Lower lobe of right lung (tissue), 2 donors: ENCODE measurements around the gene CELF2. TPM values are rescaled to one million over a fixed set of nuclear protein-coding genes. Genes with fewer than 3 reads are reported as not detected.

Experiments
- ATAC-seq, 2 donors: fragments of 200-7000 bp; cut with Tn5 transposase; one replicate each; pipeline ENCODE4 v1.9.1; 2020 to 2022; ENCODE audit warnings: mild to moderate bottlenecking in 2 of 2, moderate library complexity in 2 of 2
- DNase-seq: peaks from one replicate; pipeline ENCODE4 v3.0.0-alpha.2; 2020
- H3K27ac ChIP-seq: fragments of 200-600 bp; one replicate; pipeline ENCODE4 v1.8.0; 2022
- H3K27me3 ChIP-seq: fragments of 200-600 bp; one replicate; pipeline ENCODE4 v1.8.0; 2022; ENCODE audit warnings: low read depth
- H3K36me3 ChIP-seq: fragments of 200-600 bp; one replicate; pipeline ENCODE4 v1.8.0; 2022; ENCODE audit warnings: mild to moderate bottlenecking
- H3K4me1 ChIP-seq: fragments of 200-600 bp; one replicate; pipeline ENCODE4 v1.8.0; 2022
- H3K4me3 ChIP-seq: fragments of 200-600 bp; one replicate; pipeline ENCODE4 v1.8.0; 2022; ENCODE audit warnings: mild to moderate bottlenecking
- H3K9me3 ChIP-seq: fragments of 200-600 bp; one replicate; pipeline ENCODE4 v1.8.0; 2022
- CTCF ChIP-seq: fragments of 200-600 bp; IDR thresholded peaks from one replicate; pipeline ENCODE4 v1.8.0; 2022; ENCODE audit warnings: antibody characterized with exemption, mild to moderate bottlenecking
- intact Hi-C: fragments of 100-400 bp; cut with DNase I; formaldehyde crosslinking; loops from one replicate; pipeline ENCODE4 v1.11.0; 2022
- total RNA-seq: library from RNA; stranded (reverse); fragmentation: NEBNext Ultra II Directional; extraction: Animal tissue kit (Norgen Biotek cat#: 25700); gene quantifications from one replicate; pipeline ENCODE4 v1.2.1, GENCODE V29; 2021
- donor health status: DM: no; HTN: yes; CAD: no; lungs with severe emphysema.

CELF2 gene
- total RNA-seq, 1 donor from 2014 or later, result 106 TPM

DNA sequence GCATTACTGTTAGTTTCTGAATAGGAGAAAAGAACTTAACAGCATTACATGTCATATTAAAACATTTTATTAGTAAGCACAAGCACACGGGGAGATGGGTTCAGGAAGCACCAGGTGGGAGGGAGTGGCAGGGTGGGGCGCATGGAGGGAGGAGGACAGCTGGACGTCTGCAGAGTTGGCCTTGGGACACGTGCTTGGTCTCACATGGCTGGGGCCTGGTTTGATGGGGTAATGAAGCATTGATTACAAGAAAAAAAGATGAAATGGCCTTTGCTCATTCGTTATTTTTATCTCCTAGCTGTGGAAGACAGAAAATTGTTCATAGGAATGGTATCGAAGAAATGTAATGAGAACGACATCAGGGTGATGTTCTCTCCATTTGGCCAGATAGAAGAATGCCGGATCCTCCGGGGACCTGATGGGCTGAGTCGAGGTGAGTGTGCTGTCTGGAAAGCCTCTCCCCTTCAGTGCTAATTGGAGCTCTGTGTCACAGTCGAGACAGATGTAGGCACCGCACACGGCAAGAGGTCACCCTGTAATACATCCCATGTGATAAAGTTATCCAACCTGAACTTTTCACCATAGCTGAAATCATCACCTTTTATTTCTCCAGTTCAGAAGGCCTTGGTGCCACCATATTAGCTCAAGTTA lies 239.9 kb downstream of the CELF2 start:
- no peak overlapping the region for H3K4me3 ChIP-seq
- peaks cover 9% of the 10 kb centered on the region for H3K4me1 ChIP-seq
- H3K27ac ChIP-seq, result no peak overlapping the region
- H3K27me3 ChIP-seq, result no peaks in the 10 kb centered on the region
- intact Hi-C loops, result no loop called here
- TF ChIP-seq CTCF, result no peak
- H3K9me3 ChIP-seq, result no peaks in the 10 kb centered on the region
- peaks cover 89% of the 10 kb centered on the region for H3K36me3 ChIP-seq
- DNase-seq (no peak), ATAC-seq (no peak)

- Histone ChIP-seq H3K27ac (no peak overlapping the region), H3K4me3 (no peak overlapping the region), H3K4me1 (peaks cover 16% of the 10 kb centered on the region), H3K36me3 (peaks cover 91% of the 10 kb centered on the region), H3K27me3 (no peaks in the 10 kb centered on the region), H3K9me3 (no peaks in the 10 kb centered on the region)
- TF ChIP-seq CTCF, result no peak
- ATAC-seq, result no peak
- intact Hi-C loops, result no loop called here
- DNase-seq, result no peak
These were observed 242.5 kb downstream of the CELF2 start for GRCh38 chr10:11260170-11260569.

DNA sequence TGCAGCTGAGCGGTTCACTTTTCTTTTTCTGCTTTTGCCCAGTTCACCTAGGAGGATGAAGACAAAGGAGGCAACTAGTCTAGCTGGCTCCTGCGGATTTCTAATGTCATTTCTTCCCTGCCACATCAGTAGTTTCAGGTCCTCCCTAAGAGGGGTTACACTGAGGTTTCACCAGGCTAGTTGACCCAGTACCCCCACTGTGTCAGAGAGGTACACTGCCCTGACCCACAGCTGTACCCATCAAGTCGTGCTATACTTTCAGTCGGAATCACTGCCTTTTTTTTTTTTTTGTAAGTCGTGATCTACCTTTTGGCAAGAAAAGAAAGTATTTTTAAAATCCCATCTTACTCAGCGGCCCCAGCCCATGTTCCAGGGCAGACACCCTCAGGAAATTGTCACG lies 243.5 kb downstream of the CELF2 start:
- Histone ChIP-seq H3K4me1 (peaks cover 16% of the 10 kb centered on the region), H3K27me3 (no peaks in the 10 kb centered on the region), H3K9me3 (no peaks in the 10 kb centered on the region), H3K27ac (no peak overlapping the region), H3K4me3 (no peak overlapping the region), H3K36me3 (peaks cover 86% of the 10 kb centered on the region)
- TF ChIP-seq CTCF, result no peak
- ATAC-seq (no peak), DNase-seq (no peak)
- intact Hi-C loops, result no loop called here

DNA sequence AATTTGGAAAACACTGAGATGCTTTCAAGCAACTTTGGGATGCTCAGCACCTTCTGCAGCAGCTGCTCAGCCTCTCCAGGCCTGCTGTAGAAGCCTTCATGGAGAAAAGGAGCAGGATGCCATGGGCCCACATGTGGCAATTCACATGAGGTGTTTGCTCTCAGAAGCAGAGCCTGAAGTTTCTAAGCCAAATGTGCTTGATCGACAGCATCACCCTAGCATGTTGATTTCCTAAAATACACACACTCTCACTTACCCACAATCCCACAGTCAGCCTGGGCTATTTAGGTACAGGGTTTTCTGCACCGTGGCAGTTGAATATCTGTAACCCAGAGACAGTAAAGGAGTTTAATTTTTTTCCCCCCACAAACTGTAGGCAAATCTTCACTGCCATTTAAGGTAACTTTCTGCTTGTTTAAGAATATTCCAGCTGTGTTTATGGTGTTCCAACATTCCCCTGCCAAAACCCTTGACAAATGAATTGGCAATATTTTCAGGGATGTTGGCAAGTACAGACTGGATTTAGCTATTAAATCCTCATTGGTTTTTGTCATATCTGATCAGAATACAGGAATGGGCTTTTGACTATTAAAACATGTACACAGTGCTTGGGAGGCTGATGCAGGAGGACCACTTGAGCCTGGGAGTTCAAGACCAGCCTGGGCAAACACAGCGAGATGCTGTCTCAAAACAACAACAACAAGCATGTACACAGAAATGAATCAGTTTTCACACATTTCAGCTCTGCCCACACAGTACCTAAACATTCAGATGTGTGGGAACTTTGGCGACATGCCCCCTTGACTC lies 244.2 kb downstream of the CELF2 start:
- peaks cover 90% of the 10 kb centered on the region for H3K36me3 ChIP-seq
- no peak for DNase-seq
- H3K27me3 ChIP-seq, result no peaks in the 10 kb centered on the region
- H3K4me1 ChIP-seq, result peaks cover 16% of the 10 kb centered on the region
- H3K4me3 ChIP-seq, result no peak overlapping the region
- no peak for TF ChIP-seq CTCF
- ATAC-seq, result no peak
- H3K27ac ChIP-seq, result no peak overlapping the region
- H3K9me3 ChIP-seq, result no peaks in the 10 kb centered on the region
- intact Hi-C loops, result no loop called here

GRCh38 chr10:11262494-11263345 lies 245.0 kb downstream of the CELF2 start:
- no peak for DNase-seq
- Histone ChIP-seq H3K27me3 (no peaks in the 10 kb centered on the region), H3K9me3 (no peaks in the 10 kb centered on the region), H3K4me1 (peaks cover 16% of the 10 kb centered on the region), H3K4me3 (no peak overlapping the region), H3K27ac (no peak overlapping the region), H3K36me3 (peaks cover 92% of the 10 kb centered on the region)
- no peak for TF ChIP-seq CTCF
- ATAC-seq, result no peak
- intact Hi-C loops, result no loop called here
